Tibial nerve (tissue), 4 donors: ENCODE measurements around the gene UBE2E2.

Experiments used
- EP300 ChIP-seq, 2 donors: sonication (generic); formaldehyde crosslinking; IDR thresholded peaks; one replicate each; pipeline ENCODE4 v1.6.1; 2017; ENCODE audit warnings: antibody characterized with exemption in 2 of 2, mild to moderate bottlenecking in 1 of 2
- TF ChIP-seq, protein P1 (sequence below), 5 experiments: fragments of 200-600 bp in 3 of 5; fragments of 450-650 bp in 2 of 5; sonication (generic) in 3 of 5; IDR thresholded peaks; one replicate each; pipeline ENCODE4 v1.5.1; 2016 to 2019; ENCODE audit warnings: antibody characterized with exemption in 5 of 5, mild to moderate bottlenecking in 3 of 5, moderate library complexity in 2 of 5

DNA sequence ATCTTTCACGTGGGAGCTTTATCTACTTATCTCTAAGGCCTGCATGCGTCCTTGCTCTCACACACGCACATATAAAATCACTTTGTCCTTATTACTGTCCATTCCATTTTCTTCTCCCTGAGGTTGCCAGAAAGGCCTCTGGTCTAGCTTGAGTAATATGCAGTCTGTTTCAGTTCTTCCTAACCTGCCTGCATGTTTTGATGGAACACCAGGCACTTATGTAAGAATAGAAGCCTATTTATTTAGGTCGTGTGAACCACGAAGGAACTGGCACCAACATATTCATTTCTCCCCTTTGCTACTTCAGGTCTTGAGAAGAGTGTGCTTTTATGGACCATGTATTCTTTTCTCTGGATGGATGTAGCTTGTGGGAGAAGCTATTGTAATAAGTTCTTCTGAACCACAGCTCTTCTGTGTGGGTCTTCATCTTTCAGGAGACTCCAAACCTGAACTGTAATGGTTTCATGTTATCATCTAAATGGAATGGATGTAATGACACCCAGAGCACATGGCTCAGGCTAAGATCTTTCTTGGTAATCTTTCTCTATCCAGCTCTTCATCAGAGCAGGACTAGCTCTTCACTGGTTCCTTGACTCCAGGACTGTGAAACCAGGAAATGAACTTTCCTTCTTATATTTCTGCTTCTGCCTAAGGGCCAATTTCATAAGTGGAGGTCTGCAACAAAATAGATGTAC is 53.8 kb downstream of the UBE2E2 start:
- TF ChIP-seq EP300 (IDR thresholded peaks at IDR 0.05), result no peak
- TF ChIP-seq, protein P1, sequence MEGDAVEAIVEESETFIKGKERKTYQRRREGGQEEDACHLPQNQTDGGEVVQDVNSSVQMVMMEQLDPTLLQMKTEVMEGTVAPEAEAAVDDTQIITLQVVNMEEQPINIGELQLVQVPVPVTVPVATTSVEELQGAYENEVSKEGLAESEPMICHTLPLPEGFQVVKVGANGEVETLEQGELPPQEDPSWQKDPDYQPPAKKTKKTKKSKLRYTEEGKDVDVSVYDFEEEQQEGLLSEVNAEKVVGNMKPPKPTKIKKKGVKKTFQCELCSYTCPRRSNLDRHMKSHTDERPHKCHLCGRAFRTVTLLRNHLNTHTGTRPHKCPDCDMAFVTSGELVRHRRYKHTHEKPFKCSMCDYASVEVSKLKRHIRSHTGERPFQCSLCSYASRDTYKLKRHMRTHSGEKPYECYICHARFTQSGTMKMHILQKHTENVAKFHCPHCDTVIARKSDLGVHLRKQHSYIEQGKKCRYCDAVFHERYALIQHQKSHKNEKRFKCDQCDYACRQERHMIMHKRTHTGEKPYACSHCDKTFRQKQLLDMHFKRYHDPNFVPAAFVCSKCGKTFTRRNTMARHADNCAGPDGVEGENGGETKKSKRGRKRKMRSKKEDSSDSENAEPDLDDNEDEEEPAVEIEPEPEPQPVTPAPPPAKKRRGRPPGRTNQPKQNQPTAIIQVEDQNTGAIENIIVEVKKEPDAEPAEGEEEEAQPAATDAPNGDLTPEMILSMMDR (IDR thresholded peaks at IDR 0.05), result no peak
